WTC11 (cell line): ENCODE results near the gene TSG101.

Source experiments
- ATF2 ChIP-seq: sonication (generic); formaldehyde crosslinking; IDR thresholded peaks from 2 replicates; pipeline ENCODE4 v1.8.1; 2022; ENCODE audit warnings: low read depth, missing genetic modification reagents, borderline replicate concordance
- CBFB ChIP-seq: sonication (generic); formaldehyde crosslinking; IDR thresholded peaks from 2 replicates; pipeline ENCODE4 v1.8.1; 2022; ENCODE audit warnings: mild to moderate bottlenecking, low read depth, missing genetic modification reagents
- CTCF ChIP-seq: fragments of 200-600 bp; IDR thresholded peaks from 2 replicates; pipeline ENCODE4 v1.8.0; 2022; ENCODE audit warnings: antibody characterized with exemption
- MAX ChIP-seq: sonication (generic); formaldehyde crosslinking; IDR thresholded peaks from 2 replicates; pipeline ENCODE4 v1.8.0; 2022; ENCODE audit warnings: mild to moderate bottlenecking, missing genetic modification reagents
- NR2C2 ChIP-seq: sonication (generic); formaldehyde crosslinking; IDR thresholded peaks from 2 replicates; pipeline ENCODE4 v1.8.0; 2022; ENCODE audit warnings: mild to moderate bottlenecking, missing genetic modification reagents
- TF ChIP-seq, protein P1 (sequence below): sonication (generic); formaldehyde crosslinking; IDR thresholded peaks from 2 replicates; pipeline ENCODE4 v1.8.1; 2022; ENCODE audit warnings: mild to moderate bottlenecking, missing genetic modification reagents, moderate library complexity, borderline replicate concordance
- TF ChIP-seq, protein P2 (sequence below): sonication (generic); formaldehyde crosslinking; IDR thresholded peaks from 2 replicates; pipeline ENCODE4 v1.8.0; 2022; ENCODE audit warnings: mild to moderate bottlenecking, missing genetic modification reagents

- TF ChIP-seq CTCF = no peak
- TF ChIP-seq ATF2 (CRISPR knock-in tag) = no peak
- TF ChIP-seq NR2C2 (CRISPR knock-in tag) = no peak
- TF ChIP-seq, protein P1, sequence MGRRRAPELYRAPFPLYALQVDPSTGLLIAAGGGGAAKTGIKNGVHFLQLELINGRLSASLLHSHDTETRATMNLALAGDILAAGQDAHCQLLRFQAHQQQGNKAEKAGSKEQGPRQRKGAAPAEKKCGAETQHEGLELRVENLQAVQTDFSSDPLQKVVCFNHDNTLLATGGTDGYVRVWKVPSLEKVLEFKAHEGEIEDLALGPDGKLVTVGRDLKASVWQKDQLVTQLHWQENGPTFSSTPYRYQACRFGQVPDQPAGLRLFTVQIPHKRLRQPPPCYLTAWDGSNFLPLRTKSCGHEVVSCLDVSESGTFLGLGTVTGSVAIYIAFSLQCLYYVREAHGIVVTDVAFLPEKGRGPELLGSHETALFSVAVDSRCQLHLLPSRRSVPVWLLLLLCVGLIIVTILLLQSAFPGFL (CRISPR knock-in tag) = no peak
- TF ChIP-seq MAX (CRISPR knock-in tag) = no peak
- no peak for TF ChIP-seq CBFB (CRISPR knock-in tag)
- TF ChIP-seq, protein P2, sequence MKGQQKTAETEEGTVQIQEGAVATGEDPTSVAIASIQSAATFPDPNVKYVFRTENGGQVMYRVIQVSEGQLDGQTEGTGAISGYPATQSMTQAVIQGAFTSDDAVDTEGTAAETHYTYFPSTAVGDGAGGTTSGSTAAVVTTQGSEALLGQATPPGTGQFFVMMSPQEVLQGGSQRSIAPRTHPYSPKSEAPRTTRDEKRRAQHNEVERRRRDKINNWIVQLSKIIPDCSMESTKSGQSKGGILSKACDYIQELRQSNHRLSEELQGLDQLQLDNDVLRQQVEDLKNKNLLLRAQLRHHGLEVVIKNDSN (CRISPR knock-in tag) = no peak
Observed at GRCh38 chr11:18564149-18564548, 37.4 kb upstream of the TSG101 start.
